Stimulated activated CD4-positive, alpha-beta T cell treated with anti-CD3 and anti-CD28 coated beads, Interleukin-2, amount 100 ng/mL, for 24 hours (primary cell): ENCODE data around the gene RCOR3.
"Not testable (repeated sequence)": the region's sequence is repeated elsewhere in the genome, so short reads cannot be mapped to it uniquely, and the experiment has no call there.

ENCODE experiments used
- DNase-seq, 2 donors: peaks; one replicate each; pipeline ENCODE4 v3.0.0-alpha.2; 2020

RCOR3 gene

GRCh38 chr1:211260141-211261107 is 1.3 kb downstream of the RCOR3 start:
- peak; percentile 70 to 72 for DNase-seq

- DNase-seq = no peak
These were observed 2.1 kb downstream of the RCOR3 start for GRCh38 chr1:211261229-211261628.

GRCh38 chr1:211263022-211263421 is 3.9 kb downstream of the RCOR3 start:
- not testable (repeated sequence) for DNase-seq

GRCh38 chr1:211267204-211267857 is 8.2 kb downstream of the RCOR3 start:
- DNase-seq = no peak

GRCh38 chr1:211279340-211279739 is 20.2 kb downstream of the RCOR3 start:
- no peak for DNase-seq

- no peak for DNase-seq
These were observed 21.7 kb downstream of the RCOR3 start for GRCh38 chr1:211280910-211281309.

GRCh38 chr1:211281320-211282022 is 22.3 kb downstream of the RCOR3 start:
- no peak for DNase-seq

- DNase-seq = no peak
These were observed 22.8 kb downstream of the RCOR3 start for GRCh38 chr1:211282023-211282373.

- no peak for DNase-seq
These were observed 26.0 kb downstream of the RCOR3 start for GRCh38 chr1:211285196-211285595.

- no peak for DNase-seq
These were observed 28.1 kb downstream of the RCOR3 start for GRCh38 chr1:211287218-211287617.

- no peak for DNase-seq
These were observed 33.2 kb downstream of the RCOR3 start for GRCh38 chr1:211292411-211292810.

GRCh38 chr1:211296396-211296795 is 37.2 kb downstream of the RCOR3 start:
- DNase-seq = no peak

GRCh38 chr1:211305044-211305443 is 45.9 kb downstream of the RCOR3 start:
- peak in 1 of 2 donors; percentile 55 for DNase-seq

- DNase-seq = no peak
These were observed 50.5 kb downstream of the RCOR3 start for GRCh38 chr1:211309617-211310016.

GRCh38 chr1:211313392-211313791 is 54.2 kb downstream of the RCOR3 start:
- DNase-seq = no peak

GRCh38 chr1:211318576-211319280 is 59.6 kb downstream of the RCOR3 start:
- DNase-seq = no peak

GRCh38 chr1:211319892-211320291 is 60.7 kb downstream of the RCOR3 start:
- DNase-seq = no peak

- no peak for DNase-seq
These were observed 61.8 kb downstream of the RCOR3 start for GRCh38 chr1:211320980-211321379.

GRCh38 chr1:211321646-211322045 is 62.5 kb downstream of the RCOR3 start:
- DNase-seq = not testable (repeated sequence)

GRCh38 chr1:211323156-211324063 is 64.2 kb downstream of the RCOR3 start:
- peak; percentile 62 to 68 for DNase-seq

GRCh38 chr1:211324992-211325775 is 66.0 kb downstream of the RCOR3 start:
- no peak for DNase-seq
